Measurements from ENCODE around the gene ATP8A1.

The ATP8A1 gene

GRCh38 chr4:42561031-42561430 is 95.9 kb downstream of the ATP8A1 start:
- no peak for DNase-seq

- no peak for DNase-seq
Measured at GRCh38 chr4:42560467-42560861, 96.4 kb downstream of the ATP8A1 start.

- no peak for DNase-seq
Measured at GRCh38 chr4:42558156-42558555, 98.7 kb downstream of the ATP8A1 start.

- no peak for DNase-seq
Measured at GRCh38 chr4:42555828-42556227, 101.1 kb downstream of the ATP8A1 start.

- DNase-seq, result no peak
Measured at GRCh38 chr4:42554072-42554471, 102.8 kb downstream of the ATP8A1 start.

GRCh38 chr4:42549896-42550295 is 107.0 kb downstream of the ATP8A1 start:
- no peak for DNase-seq

GRCh38 chr4:42547805-42548204 is 109.1 kb downstream of the ATP8A1 start:
- DNase-seq, result no peak

- DNase-seq, result no peak
Measured at GRCh38 chr4:42543762-42544161, 113.1 kb downstream of the ATP8A1 start.

- DNase-seq, result no peak
Measured at GRCh38 chr4:42543126-42543525, 113.8 kb downstream of the ATP8A1 start.

GRCh38 chr4:42541647-42542046 is 115.3 kb downstream of the ATP8A1 start:
- no peak for DNase-seq

GRCh38 chr4:42533042-42533441 is 123.9 kb downstream of the ATP8A1 start:
- DNase-seq, result no peak

GRCh38 chr4:42531341-42532030 is 125.4 kb downstream of the ATP8A1 start:
- DNase-seq, result no peak

GRCh38 chr4:42523066-42523718 is 133.7 kb downstream of the ATP8A1 start:
- no peak for DNase-seq

GRCh38 chr4:42519803-42520417 is 137.0 kb downstream of the ATP8A1 start:
- DNase-seq, result no peak

GRCh38 chr4:42515156-42515884 is 141.6 kb downstream of the ATP8A1 start:
- no peak for DNase-seq

GRCh38 chr4:42513748-42514492 is 143.0 kb downstream of the ATP8A1 start:
- DNase-seq, result no peak

- no peak for DNase-seq
Measured at GRCh38 chr4:42512226-42512625, 144.7 kb downstream of the ATP8A1 start.

GRCh38 chr4:42510225-42510624 is 146.7 kb downstream of the ATP8A1 start:
- DNase-seq, result no peak

- DNase-seq, result no peak
Measured at GRCh38 chr4:42501624-42502401, 155.1 kb downstream of the ATP8A1 start.

GRCh38 chr4:42498040-42498439 is 158.9 kb downstream of the ATP8A1 start:
- no peak for DNase-seq

GRCh38 chr4:42497142-42497910 is 159.6 kb downstream of the ATP8A1 start:
- DNase-seq, result no peak

Data from NCI-H2107 (cell line).